ENCODE measurements around the gene FAM114A1. TPM values are rescaled to one million over a fixed set of nuclear protein-coding genes. Genes with fewer than 3 reads are reported as not detected.

The FAM114A1 gene
- total RNA-seq, 1 donor from 2014 or later, result 117 TPM

Other genes with a start within 250 kb of the FAM114A1 start
- 16.9 and 17.7 TPM in 2 replicates for gene KLF3, start 203.6 kb upstream of the FAM114A1 start, total RNA-seq
- not detected in 2 replicates for gene TLR10, start 84.8 kb upstream of the FAM114A1 start, total RNA-seq
- gene TLR1, start 63.0 kb upstream of the FAM114A1 start, total RNA-seq, result 6.5 and 7.5 TPM in 2 replicates
- 1.2 and 1.5 TPM in 2 replicates for gene TLR6, start 11.0 kb upstream of the FAM114A1 start, total RNA-seq
- 0.92 and 2.4 TPM in 2 replicates for gene TMEM156, start 164.6 kb downstream of the FAM114A1 start, total RNA-seq
- gene KLHL5, start 194.4 kb downstream of the FAM114A1 start, total RNA-seq, result 76.5 and 93.4 TPM in 2 replicates